IMR-90 (cell line): Measurements from ENCODE around the gene FBXO9. TPM values are rescaled to one million over a fixed set of nuclear protein-coding genes. Genes with fewer than 3 reads are reported as not detected.

ENCODE experiments used
- ATAC-seq: fragments of 200-7000 bp; cut with Tn5 transposase; 2 replicates; pipeline ENCODE4 v1.9.1; 2020; ENCODE audit warnings: low read depth, mild to moderate bottlenecking, moderate library complexity
- BruUV-seq: library from RNA; stranded (reverse); fragments of 400-500 nt; replicated peaks from 2 replicates; lab custom pipeline; 2021; lab: Mats Ljungman, UMichigan
- CTCF ChIA-PET: fragments of 300-600 bp; formaldehyde crosslinking; extraction: SDS; loops from one replicate; lab custom pipeline; 2021; ENCODE audit warnings: antibody characterized with exemption; lab: Yijun Ruan, JAX
- POLR2A ChIA-PET: fragments of 300-600 bp; sonication (Branson Sonifier 250); formaldehyde crosslinking; loops from one replicate; lab custom pipeline; 2022; ENCODE audit warnings: antibody characterized with exemption; ENCODE audit not compliant: unreplicated experiment; lab: Charles Lee
- DNase-seq: peaks from one replicate; pipeline ENCODE4 v3.0.0; 2013
- H2AFZ ChIP-seq: replicated peaks from 2 replicates; pipeline ENCODE3; 2013; ENCODE audit warnings: low read length, mild to moderate bottlenecking; ENCODE audit not compliant: poor library complexity
- H2AK5ac ChIP-seq: 2 replicates; pipeline ENCODE4 v1.6.1; 2013; ENCODE audit warnings: low read depth, low read length, inconsistent platforms
- H2AK9ac ChIP-seq: replicated peaks from 2 replicates; pipeline ENCODE3; 2013; ENCODE audit warnings: mild to moderate bottlenecking, low read depth, low read length, moderate library complexity; ENCODE audit not compliant: poor library complexity
- H2BK120ac ChIP-seq: 2 replicates; pipeline ENCODE4 v1.6.1; 2013; ENCODE audit warnings: low read depth, low read length, inconsistent platforms
- H2BK15ac ChIP-seq: 3 replicates; pipeline ENCODE4 v1.6.1; 2013; ENCODE audit warnings: low read depth, low read length, inconsistent platforms
- H2BK20ac ChIP-seq: 2 replicates; pipeline ENCODE4 v1.6.1; 2013; ENCODE audit warnings: low read depth, mild to moderate bottlenecking, inconsistent platforms, low read length, moderate library complexity
- H2BK5ac ChIP-seq: 2 replicates; pipeline ENCODE4 v1.6.1; 2013; ENCODE audit warnings: mild to moderate bottlenecking, low read depth, low read length, inconsistent platforms; ENCODE audit not compliant: poor library complexity, severe bottlenecking
- H3K14ac ChIP-seq: replicated peaks from 2 replicates; pipeline ENCODE4 v1.6.1; 2013; ENCODE audit warnings: low read depth, low read length, inconsistent platforms
- H3K18ac ChIP-seq: 2 replicates; pipeline ENCODE4 v1.6.1; 2013; ENCODE audit warnings: low read depth, low read length, control low read depth
- H3K23ac ChIP-seq: 2 replicates; pipeline ENCODE4 v1.6.1; 2013; ENCODE audit warnings: low read depth, low read length, inconsistent platforms
- H3K27ac ChIP-seq: 2 replicates; pipeline ENCODE4 v1.5.1; 2013; ENCODE audit warnings: mild to moderate bottlenecking, control low read depth, low read length; ENCODE audit not compliant: insufficient read depth
- H3K27me3 ChIP-seq: 2 replicates; pipeline ENCODE4 v1.6.1; 2013; ENCODE audit warnings: low read length; ENCODE audit not compliant: control insufficient read depth, insufficient read depth
- H3K36me3 ChIP-seq: 2 replicates; pipeline ENCODE4 v1.6.1; 2013; ENCODE audit warnings: low read length, mixed read lengths; ENCODE audit not compliant: control insufficient read depth, insufficient read depth
- H3K4ac ChIP-seq: 2 replicates; pipeline ENCODE4 v1.6.1; 2013; ENCODE audit warnings: low read depth, low read length, inconsistent platforms
- H3K4me1 ChIP-seq: 2 replicates; pipeline ENCODE4 v1.6.1; 2013; ENCODE audit warnings: low read length, mixed read lengths; ENCODE audit not compliant: control insufficient read depth, insufficient read depth
- H3K4me2 ChIP-seq: 2 replicates; pipeline ENCODE4 v1.6.1; 2013; ENCODE audit warnings: low read depth, mild to moderate bottlenecking, control low read depth, low read length, moderate library complexity
- H3K4me3 ChIP-seq: 2 replicates; pipeline ENCODE4 v1.5.1; 2013; ENCODE audit warnings: low read depth, mild to moderate bottlenecking, control low read depth, low read length, moderate library complexity; ENCODE audit not compliant: insufficient read depth
- H3K56ac ChIP-seq: 2 replicates; pipeline ENCODE4 v1.6.1; 2013; ENCODE audit warnings: low read length, inconsistent platforms; ENCODE audit not compliant: insufficient read depth; ENCODE audit errors: extremely low read depth
- H3K79me1 ChIP-seq, 2 experiments: 2 replicates each; pipeline ENCODE4 v1.6.1; 2013; ENCODE audit warnings: low read length in 2 of 2, inconsistent platforms in 1 of 2, low read depth in 1 of 2
- H3K9ac ChIP-seq: 2 replicates; pipeline ENCODE4 v1.6.1; 2013; ENCODE audit warnings: low read depth, low read length, control low read depth
- H3K9me1 ChIP-seq: 2 replicates; pipeline ENCODE4 v1.6.1; 2013; ENCODE audit warnings: low read length, inconsistent platforms; ENCODE audit not compliant: insufficient read depth
- H3K9me3 ChIP-seq: 2 replicates; pipeline ENCODE4 v1.6.1; 2013; ENCODE audit warnings: low read length; ENCODE audit not compliant: control insufficient read depth, insufficient read depth
- H4K20me1 ChIP-seq: 2 replicates; pipeline ENCODE4 v1.6.1; 2013; ENCODE audit warnings: low read length, inconsistent platforms; ENCODE audit not compliant: insufficient read depth
- H4K5ac ChIP-seq: 2 replicates; pipeline ENCODE4 v1.6.1; 2013; ENCODE audit warnings: mild to moderate bottlenecking, low read depth, low read length, control low read depth
- H4K8ac ChIP-seq, 2 experiments: 2 replicates each; pipeline ENCODE4 v1.6.1; 2013; ENCODE audit warnings: low read depth in 2 of 2, low read length in 2 of 2, control low read depth in 1 of 2, inconsistent platforms in 1 of 2
- H4K91ac ChIP-seq: 2 replicates; pipeline ENCODE4 v1.6.1; 2013; ENCODE audit warnings: low read depth, low read length, inconsistent platforms; ENCODE audit not compliant: insufficient read depth
- FOS ChIP-seq: fragments of 150-350 bp; IDR thresholded peaks from 2 replicates; pipeline ENCODE4 v1.6.1; 2016; ENCODE audit warnings: low read depth, low read length
- RAD21 ChIP-seq: IDR thresholded peaks from 2 replicates; pipeline ENCODE4 v1.6.1; 2012; ENCODE audit warnings: low read length, improper control_type of control experiment
- WGBS, 2 experiments: methylation state at CpG; one replicate each; pipeline versions ENCODE4 v1.1.5 to v1.1.7; 2013; ENCODE audit warnings: missing lambda C conversion rate in 2 of 2; ENCODE audit not compliant: insufficient read length in 1 of 2; ENCODE audit errors: extremely low coverage in 2 of 2; 5-methylcytosine and 5-hydroxymethylcytosine counted together
- dilution Hi-C: fragments of 300-500 bp; cut with HindIII; formaldehyde crosslinking; loops from one replicate; pipeline ENCODE4 v1.14.3; 2018; ENCODE audit warnings: low sequenced_read_pairs; ENCODE audit not compliant: unreplicated experiment
- in situ Hi-C: fragments of 300-500 bp; cut with MboI; formaldehyde crosslinking; loops from 3 replicates; pipeline ENCODE4 v1.14.3; 2019; ENCODE audit warnings: low sequenced_read_pairs, inconsistent platforms, mixed read lengths
- intact Hi-C: fragments of 100-400 bp; cut with micrococcal nuclease; formaldehyde crosslinking; loops from 2 replicates; pipeline ENCODE4 v1.10.0; 2022
- polyA plus RNA-seq, 3 experiments: library from polyadenylated mRNA; depleted of rRNA; stranded (reverse); fragments of >200 nt; gene quantifications; 2 replicates each; pipeline ENCODE4 v1.2.3, GENCODE V29; 2012; ENCODE audit warnings: low replicate concordance in 1 of 3
- total RNA-seq: library from RNA; depleted of rRNA; stranded (reverse); fragments of >200 nt; gene quantifications from 2 replicates; pipeline ENCODE4 v1.2.3, GENCODE V29; 2012
- TF ChIP-seq, protein P1 (sequence below): fragments of 150-350 bp; IDR thresholded peaks from 2 replicates; pipeline ENCODE4 v1.6.1; 2017; ENCODE audit warnings: mild to moderate bottlenecking, antibody characterized with exemption, low read length, low read depth
- TF ChIP-seq, protein P2 (sequence below): conservative IDR thresholded peaks from 2 replicates; pipeline ENCODE4 v1.5.1; 2012; ENCODE audit warnings: mild to moderate bottlenecking, low read depth, low read length, improper control_type of control experiment

Gene FBXO9
- total and polyA plus RNA-seq, 2 of the 4 experiments (the other 2 are of a cell fraction): 49.6 to 65.9 TPM

DNA sequence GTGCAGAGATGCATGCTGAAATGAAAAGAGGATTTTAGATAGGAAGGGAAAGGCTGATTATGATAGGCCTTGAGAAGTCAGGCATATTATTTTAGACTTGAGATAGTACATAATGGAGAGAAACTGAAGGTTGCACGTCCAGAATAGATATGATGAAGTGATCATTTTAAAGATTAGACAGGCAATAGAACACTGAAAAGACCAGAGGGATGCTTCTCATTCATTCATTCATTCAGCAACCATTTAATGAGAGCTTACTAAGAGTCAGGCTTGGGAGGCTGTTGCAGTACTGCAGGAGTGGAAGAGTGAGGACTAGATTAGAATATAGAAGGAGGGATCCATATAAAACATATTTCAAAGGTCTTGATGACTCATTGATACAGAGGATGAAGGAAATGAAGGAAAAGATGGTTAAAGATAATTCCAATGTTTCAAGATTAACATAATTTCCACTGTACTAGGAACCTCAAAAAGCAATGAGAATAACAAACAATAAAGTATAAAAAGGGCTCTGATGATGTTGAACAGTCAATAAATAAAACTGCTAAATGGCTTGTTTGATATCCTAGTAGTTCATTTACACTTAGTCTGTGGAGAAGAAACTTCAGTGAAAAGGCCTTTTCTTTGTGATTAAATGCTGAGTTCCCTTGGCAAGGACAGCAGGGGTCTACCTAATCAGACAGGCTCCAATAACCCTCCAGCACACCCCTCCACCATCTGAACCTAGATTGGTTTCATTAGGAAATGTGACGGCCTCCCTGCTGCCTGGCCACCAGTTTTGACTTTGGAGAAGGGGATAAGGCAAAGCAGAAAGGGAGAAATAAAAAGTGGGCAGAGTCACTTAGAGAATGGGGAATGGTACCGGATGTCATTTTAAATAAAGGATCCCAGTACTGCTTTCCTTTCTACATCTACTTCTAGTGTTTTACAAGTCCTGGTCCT lies 5.3 kb upstream of the FBXO9 start:
- peak overlapping the region; percentile 78 for H3K4ac ChIP-seq
- peak overlapping the region; percentile 61; the same call in 1 of the 2 replicates for H3K56ac ChIP-seq
- no CpG with 5 or more reads among the region's 3 CpGs for WGBS, 2 experiments
- TSS peak; percentile 34 for BruUV-seq
- peak overlapping the region; percentile 48 for H2BK120ac ChIP-seq
- DNase-seq: no peak
- 0 out of 2 replicates have a peak, but pooled peaks cover 5% of the 10 kb centered on the region for H3K9me1 ChIP-seq
- H2BK15ac ChIP-seq: peak overlapping the region; percentile 45; the same call in 1 of the 3 replicates
- H3K18ac ChIP-seq: peak overlapping the region; percentile 54; the same call in 1 of the 2 replicates
- CTCF ChIA-PET: interaction anchor here (0.7 kb wide), 1 partner anchor 191 kb away, joined by 3 read pairs; no protein-coding TSS in a partner anchor
- H3K79me1 ChIP-seq: peaks cover 27 to 44% of the 10 kb centered on the region in 2 experiments
- H3K27me3 ChIP-seq: no peaks in the 10 kb centered on the region
- H3K9ac ChIP-seq: peak overlapping the region; percentile 64
- H4K8ac ChIP-seq: peak overlapping the region in 1 of 2 experiments; percentile 6; a peak in 1 of 4 replicates
- H3K9me3 ChIP-seq: no peaks in the 10 kb centered on the region
- ATAC-seq: no peak
- H2AFZ ChIP-seq: peak overlapping the region; percentile 58
- in situ Hi-C loops (no loop called here), dilution Hi-C loops (no loop called here), intact Hi-C loops (loop anchor here (1.0 kb wide), 2 partner anchors 18 to 336 kb away; no protein-coding TSS in a partner anchor)
- H3K36me3 ChIP-seq: no peaks in the 10 kb centered on the region
- H2AK5ac ChIP-seq: peak overlapping the region; percentile 38; the same call in 1 of the 2 replicates
- H2AK9ac ChIP-seq: peak overlapping the region; percentile 7
- peak overlapping the region; percentile 47; the same call in 1 of the 2 replicates for H3K27ac ChIP-seq
- no peaks in the 10 kb centered on the region for H4K20me1 ChIP-seq
- H3K23ac ChIP-seq: peak overlapping the region; percentile 84
- H2BK5ac ChIP-seq: peak overlapping the region; percentile 86
- peaks cover 8% of the 10 kb centered on the region for H3K4me1 ChIP-seq
- TF ChIP-seq RAD21 (no peak), FOS (0 out of 2 replicates have a peak, but pooled peaks have one; percentile 14)
- TF ChIP-seq, protein P1, sequence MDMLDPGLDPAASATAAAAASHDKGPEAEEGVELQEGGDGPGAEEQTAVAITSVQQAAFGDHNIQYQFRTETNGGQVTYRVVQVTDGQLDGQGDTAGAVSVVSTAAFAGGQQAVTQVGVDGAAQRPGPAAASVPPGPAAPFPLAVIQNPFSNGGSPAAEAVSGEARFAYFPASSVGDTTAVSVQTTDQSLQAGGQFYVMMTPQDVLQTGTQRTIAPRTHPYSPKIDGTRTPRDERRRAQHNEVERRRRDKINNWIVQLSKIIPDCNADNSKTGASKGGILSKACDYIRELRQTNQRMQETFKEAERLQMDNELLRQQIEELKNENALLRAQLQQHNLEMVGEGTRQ: no peak
- TF ChIP-seq, protein P2, sequence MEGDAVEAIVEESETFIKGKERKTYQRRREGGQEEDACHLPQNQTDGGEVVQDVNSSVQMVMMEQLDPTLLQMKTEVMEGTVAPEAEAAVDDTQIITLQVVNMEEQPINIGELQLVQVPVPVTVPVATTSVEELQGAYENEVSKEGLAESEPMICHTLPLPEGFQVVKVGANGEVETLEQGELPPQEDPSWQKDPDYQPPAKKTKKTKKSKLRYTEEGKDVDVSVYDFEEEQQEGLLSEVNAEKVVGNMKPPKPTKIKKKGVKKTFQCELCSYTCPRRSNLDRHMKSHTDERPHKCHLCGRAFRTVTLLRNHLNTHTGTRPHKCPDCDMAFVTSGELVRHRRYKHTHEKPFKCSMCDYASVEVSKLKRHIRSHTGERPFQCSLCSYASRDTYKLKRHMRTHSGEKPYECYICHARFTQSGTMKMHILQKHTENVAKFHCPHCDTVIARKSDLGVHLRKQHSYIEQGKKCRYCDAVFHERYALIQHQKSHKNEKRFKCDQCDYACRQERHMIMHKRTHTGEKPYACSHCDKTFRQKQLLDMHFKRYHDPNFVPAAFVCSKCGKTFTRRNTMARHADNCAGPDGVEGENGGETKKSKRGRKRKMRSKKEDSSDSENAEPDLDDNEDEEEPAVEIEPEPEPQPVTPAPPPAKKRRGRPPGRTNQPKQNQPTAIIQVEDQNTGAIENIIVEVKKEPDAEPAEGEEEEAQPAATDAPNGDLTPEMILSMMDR: no peak
- H2BK20ac ChIP-seq: no peak overlapping the region
- POLR2A ChIA-PET: no interaction called here
- H3K4me3 ChIP-seq: peak overlapping the region; percentile 75
- peak overlapping the region; percentile 15 for H4K91ac ChIP-seq
- H3K14ac ChIP-seq: peak overlapping the region; percentile 76
- peak overlapping the region; percentile 75 for H4K5ac ChIP-seq
- peak overlapping the region; percentile 99 for H3K4me2 ChIP-seq
